B cell (primary cell): ENCODE measurements around the gene PRL.

Experiments
- EZH2 ChIP-seq: IDR thresholded peaks from 2 replicates; pipeline ENCODE4 v1.6.1; 2012; ENCODE audit warnings: borderline replicate concordance, low read depth, mild to moderate bottlenecking, moderate library complexity, low read length; ENCODE audit not compliant: insufficient read depth, poor library complexity, severe bottlenecking
- TF ChIP-seq, protein P1 (sequence below): fragments of 200-600 bp; IDR thresholded peaks from one replicate; pipeline ENCODE4 v1.8.0; 2022; ENCODE audit warnings: antibody characterized with exemption, mild to moderate bottlenecking

- no peak for TF ChIP-seq EZH2
- TF ChIP-seq, protein P1, sequence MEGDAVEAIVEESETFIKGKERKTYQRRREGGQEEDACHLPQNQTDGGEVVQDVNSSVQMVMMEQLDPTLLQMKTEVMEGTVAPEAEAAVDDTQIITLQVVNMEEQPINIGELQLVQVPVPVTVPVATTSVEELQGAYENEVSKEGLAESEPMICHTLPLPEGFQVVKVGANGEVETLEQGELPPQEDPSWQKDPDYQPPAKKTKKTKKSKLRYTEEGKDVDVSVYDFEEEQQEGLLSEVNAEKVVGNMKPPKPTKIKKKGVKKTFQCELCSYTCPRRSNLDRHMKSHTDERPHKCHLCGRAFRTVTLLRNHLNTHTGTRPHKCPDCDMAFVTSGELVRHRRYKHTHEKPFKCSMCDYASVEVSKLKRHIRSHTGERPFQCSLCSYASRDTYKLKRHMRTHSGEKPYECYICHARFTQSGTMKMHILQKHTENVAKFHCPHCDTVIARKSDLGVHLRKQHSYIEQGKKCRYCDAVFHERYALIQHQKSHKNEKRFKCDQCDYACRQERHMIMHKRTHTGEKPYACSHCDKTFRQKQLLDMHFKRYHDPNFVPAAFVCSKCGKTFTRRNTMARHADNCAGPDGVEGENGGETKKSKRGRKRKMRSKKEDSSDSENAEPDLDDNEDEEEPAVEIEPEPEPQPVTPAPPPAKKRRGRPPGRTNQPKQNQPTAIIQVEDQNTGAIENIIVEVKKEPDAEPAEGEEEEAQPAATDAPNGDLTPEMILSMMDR: no peak
These were observed 37.0 kb upstream of the PRL start for GRCh38 chr6:22333802-22334201.
